Right lobe of liver (tissue), 6 donors: Measurements from ENCODE around the gene TACO1. TPM values are rescaled to one million over a fixed set of nuclear protein-coding genes. Genes with fewer than 3 reads are reported as not detected.

Experiments used
- ATAC-seq, 4 donors: fragments of 200-7000 bp; cut with Tn5 transposase; one replicate each; pipeline ENCODE4 v1.9.1; 2020; ENCODE audit warnings: mild to moderate bottlenecking in 4 of 4, moderate library complexity in 4 of 4
- DNase-seq, 3 donors: peaks; one replicate each; pipeline ENCODE4 v3.0.0-alpha.2; 2020
- H3K27ac ChIP-seq, 3 donors: fragments of 200-600 bp; one replicate each; pipeline ENCODE4 v1.8.0; 2022
- H3K27me3 ChIP-seq, 2 donors: fragments of 200-600 bp; one replicate each; pipeline ENCODE4 v1.8.0; 2022
- H3K36me3 ChIP-seq, 4 donors: fragments of 200-600 bp; sonication (generic) in 1 of 4; one replicate each; pipeline versions ENCODE4 v1.5.1 to v1.8.0; 2017 to 2022; ENCODE audit warnings: control low read depth in 1 of 4
- H3K4me1 ChIP-seq, 4 donors: fragments of 200-600 bp; sonication (generic) in 1 of 4; one replicate each; pipeline versions ENCODE4 v1.5.1 to v1.8.0; 2017 to 2022; ENCODE audit warnings: control low read depth in 1 of 4
- H3K4me3 ChIP-seq, 3 donors: fragments of 200-600 bp; one replicate each; pipeline ENCODE4 v1.8.0; 2022
- H3K9me3 ChIP-seq, 4 donors: fragments of 200-600 bp; sonication (generic) in 1 of 4; one replicate each; pipeline versions ENCODE4 v1.5.1 to v1.8.0; 2017 to 2022; ENCODE audit warnings: control low read depth in 1 of 4
- POLR2A ChIP-seq: fragments of 450-650 bp; IDR thresholded peaks from one replicate; pipeline ENCODE4 v1.6.1; 2017; ENCODE audit warnings: antibody characterized with exemption, mild to moderate bottlenecking
- WGBS: methylation state at CpG from one replicate; pipeline ENCODE4 v1.1.6; 2018; ENCODE audit warnings: low coverage, low lambda C conversion rate; ENCODE audit not compliant: insufficient coverage; ENCODE audit errors: missing lambda C conversion rate; 5-methylcytosine and 5-hydroxymethylcytosine counted together
- intact Hi-C, 2 donors: fragments of 100-400 bp; cut with DNase I; formaldehyde crosslinking; loops; one replicate each; pipeline versions ENCODE4 v1.11.2 to v1.14.1; 2022
- long read RNA-seq: library from polyadenylated mRNA; unstranded; transcript quantifications from one replicate; pipeline ENCODE4 v2.0.0, GENCODE V29; 2019
- total RNA-seq, 6 experiments: library from RNA; depleted of rRNA in 2 of 6; stranded (reverse); fragments of >200 nt in 2 of 6; fragmentation: NEBNext Ultra II Directional in 3 of 6; extraction: Animal tissue kit (Norgen Biotek cat#: 25700) in 3 of 6; gene quantifications; one replicate each; pipeline versions ENCODE4 v1.1.0 to v1.2.4, GENCODE V29; 2016 to 2023
- TF ChIP-seq, protein P1 (sequence below), 4 donors: fragments of 200-600 bp in 3 of 4; fragments of 450-650 bp in 1 of 4; IDR thresholded peaks; one replicate each; pipeline versions ENCODE4 v1.5.1 to v1.8.0; 2016 to 2022; ENCODE audit warnings: antibody characterized with exemption in 4 of 4, mild to moderate bottlenecking in 2 of 4
- donor health status: DM: no; HTN: yes; CAD: no.
- donor health status: DM: no; HTN: no; CAD: no.
- donor health status: DM: no; HTN: no; CAD: no.
- donor health status: DM: no; HTN: yes; CAD: no.
- donor health status: DM: no; HTN: yes; CAD: no.

The TACO1 gene
- total RNA-seq: 10 to 100 TPM; 30.6 to 46.7 (median 35.5) TPM
- long read RNA-seq, partial matches to known transcripts: 1 of 5 reads
- long read RNA-seq, other reads (novel, unspliced or antisense): 0 of 5 reads

GRCh38 chr17:63600569-63601438 is at the start of gene TACO1:
TACO1 (plus strand) TSS chr17:63600895; CDS start chr17:63601084, 189 bp downstream.
- intact Hi-C loops: no loop called here
- ATAC-seq (peak; percentile 92 to 96 (median 94)), DNase-seq (peak; percentile 81 to 87 (median 87))
- H3K27me3 ChIP-seq: no peaks in the 10 kb centered on the region
- 0% methylated on average over 18 of the region's 61 CpGs for WGBS
- H3K4me3 ChIP-seq: peak within 1 kb of the TSS; percentile 84 to 97 (median 97)
- peak; percentile 60 for TF ChIP-seq POLR2A
- TF ChIP-seq, protein P1, sequence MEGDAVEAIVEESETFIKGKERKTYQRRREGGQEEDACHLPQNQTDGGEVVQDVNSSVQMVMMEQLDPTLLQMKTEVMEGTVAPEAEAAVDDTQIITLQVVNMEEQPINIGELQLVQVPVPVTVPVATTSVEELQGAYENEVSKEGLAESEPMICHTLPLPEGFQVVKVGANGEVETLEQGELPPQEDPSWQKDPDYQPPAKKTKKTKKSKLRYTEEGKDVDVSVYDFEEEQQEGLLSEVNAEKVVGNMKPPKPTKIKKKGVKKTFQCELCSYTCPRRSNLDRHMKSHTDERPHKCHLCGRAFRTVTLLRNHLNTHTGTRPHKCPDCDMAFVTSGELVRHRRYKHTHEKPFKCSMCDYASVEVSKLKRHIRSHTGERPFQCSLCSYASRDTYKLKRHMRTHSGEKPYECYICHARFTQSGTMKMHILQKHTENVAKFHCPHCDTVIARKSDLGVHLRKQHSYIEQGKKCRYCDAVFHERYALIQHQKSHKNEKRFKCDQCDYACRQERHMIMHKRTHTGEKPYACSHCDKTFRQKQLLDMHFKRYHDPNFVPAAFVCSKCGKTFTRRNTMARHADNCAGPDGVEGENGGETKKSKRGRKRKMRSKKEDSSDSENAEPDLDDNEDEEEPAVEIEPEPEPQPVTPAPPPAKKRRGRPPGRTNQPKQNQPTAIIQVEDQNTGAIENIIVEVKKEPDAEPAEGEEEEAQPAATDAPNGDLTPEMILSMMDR (IDR thresholded peaks at IDR 0.05): no peak
- H3K27ac ChIP-seq: peak within 1 kb of the TSS; percentile 86 to 93 (median 89)
- H3K4me1 ChIP-seq: peaks cover 0 to 14% (median 3%) of the 10 kb centered on the region in 4 donors
- H3K36me3 ChIP-seq: peaks cover 0 to 14% (median 12%) of the 10 kb centered on the region in 4 donors
- no peaks in the 10 kb centered on the region for H3K9me3 ChIP-seq

DNA sequence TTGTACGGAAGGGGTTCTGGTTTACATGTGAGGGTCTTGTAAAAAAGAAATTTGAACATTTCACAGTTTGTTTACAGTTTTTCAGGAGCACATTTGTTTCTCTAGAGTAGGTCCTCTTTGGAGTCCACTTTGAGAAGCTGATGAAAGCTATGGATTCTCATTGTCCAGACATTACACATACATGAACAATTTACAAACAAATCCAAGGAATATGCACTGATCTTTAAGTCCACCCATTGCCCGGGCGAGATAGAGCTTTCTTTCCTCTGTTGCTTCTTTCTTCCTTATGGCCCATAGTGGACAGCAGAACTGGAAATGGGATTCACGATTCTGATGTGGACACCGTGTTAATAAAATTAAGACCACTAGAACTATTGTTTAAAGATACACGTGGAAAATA is 48.5 kb upstream of the TACO1 start:
- Histone ChIP-seq H3K27me3 (no peaks in the 10 kb centered on the region), H3K4me3 (peak overlapping the region in 1 of 3 donors; percentile 99), H3K36me3 (no peaks in the 10 kb centered on the region), H3K9me3 (no peaks in the 10 kb centered on the region), H3K4me1 (peaks cover 0 to 36% (median 5%) of the 10 kb centered on the region in 4 donors), H3K27ac (no peak overlapping the region)
- 65% methylated on average over 6 of the region's 6 CpGs for WGBS
- intact Hi-C loops: no loop called here
- ATAC-seq (no peak), DNase-seq (no peak)
- no peak for TF ChIP-seq POLR2A
- TF ChIP-seq, protein P1 (IDR thresholded peaks at IDR 0.05): no peak

DNA sequence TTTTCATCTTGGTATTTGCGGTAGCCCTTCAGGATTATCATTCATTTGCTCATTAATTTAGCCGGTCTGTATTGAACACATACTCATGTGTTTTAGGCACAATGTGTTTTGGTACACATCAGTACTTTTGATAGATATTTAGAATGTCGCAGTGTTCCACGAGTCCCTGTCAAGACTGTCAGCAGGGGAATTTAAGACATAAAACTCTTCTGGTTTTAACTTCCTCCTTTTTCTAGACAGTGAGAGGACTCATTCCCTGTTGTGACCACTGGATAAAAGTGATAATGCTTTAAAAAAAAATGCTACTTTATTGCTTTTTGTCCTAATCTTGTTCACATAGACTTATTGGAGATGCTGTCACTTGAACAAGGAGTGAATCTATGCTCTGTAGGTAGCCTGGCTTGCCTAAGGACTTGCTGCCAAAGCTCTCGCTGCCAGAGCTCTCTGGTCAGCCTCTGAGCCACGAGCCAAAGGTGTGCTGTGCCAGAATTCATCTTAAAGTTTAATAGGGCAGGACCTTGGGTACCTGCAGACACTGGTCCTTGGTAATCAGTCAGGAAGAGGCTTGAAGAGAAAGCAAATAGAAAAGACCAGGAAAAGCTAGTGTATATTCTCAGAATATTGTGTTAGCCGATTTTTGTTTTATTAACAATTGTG is 45.1 kb upstream of the TACO1 start:
- intact Hi-C loops: no loop called here
- TF ChIP-seq, protein P1 (IDR thresholded peaks at IDR 0.05): no peak
- TF ChIP-seq POLR2A: no peak
- H3K36me3 ChIP-seq: no peaks in the 10 kb centered on the region
- no peaks in the 10 kb centered on the region for H3K27me3 ChIP-seq
- H3K4me1 ChIP-seq: peaks cover 0 to 28% (median 5%) of the 10 kb centered on the region in 4 donors
- 58% methylated on average over 7 of the region's 7 CpGs for WGBS
- peak in 1 of 3 donors; percentile 78 for DNase-seq
- no peak overlapping the region for H3K4me3 ChIP-seq
- H3K9me3 ChIP-seq: no peaks in the 10 kb centered on the region
- peak; percentile 65 to 93 (median 79) for ATAC-seq
- H3K27ac ChIP-seq: no peak overlapping the region

GRCh38 chr17:63557416-63557815 is 43.3 kb upstream of the TACO1 start:
- ATAC-seq (no peak), DNase-seq (no peak)
- no peaks in the 10 kb centered on the region for H3K36me3 ChIP-seq
- intact Hi-C loops: no loop called here
- H3K9me3 ChIP-seq: no peaks in the 10 kb centered on the region
- peaks cover 0 to 15% (median 5%) of the 10 kb centered on the region in 4 donors for H3K4me1 ChIP-seq
- TF ChIP-seq, protein P1 (IDR thresholded peaks at IDR 0.05): no peak
- no peak for TF ChIP-seq POLR2A
- 94% methylated on average over 2 of the region's 2 CpGs for WGBS
- H3K4me3 ChIP-seq: no peak overlapping the region
- no peaks in the 10 kb centered on the region for H3K27me3 ChIP-seq
- no peak overlapping the region for H3K27ac ChIP-seq
